Left lung (tissue), 10 donors: ENCODE results near the gene KDM8. TPM values are rescaled to one million over a fixed set of nuclear protein-coding genes. Genes with fewer than 3 reads are reported as not detected.

Experiments used
- ATAC-seq: fragments of 200-7000 bp; cut with Tn5 transposase; one replicate; pipeline ENCODE4 v1.9.1; 2020; ENCODE audit warnings: moderate library complexity
- DNase-seq, 4 donors: peaks; one replicate each; pipeline ENCODE4 v3.0.0-alpha.2; 2013 to 2020
- H3K27ac ChIP-seq, 2 donors: fragments of 200-600 bp; sonication (generic) in 1 of 2; one replicate each; pipeline versions ENCODE4 v1.5.0 to v1.8.0; 2020 to 2021
- H3K27me3 ChIP-seq, 2 donors: fragments of 200-600 bp; sonication (generic) in 1 of 2; one replicate each; pipeline versions ENCODE4 v1.5.0 to v1.8.0; 2020 to 2021
- H3K36me3 ChIP-seq, 2 donors: fragments of 200-600 bp; sonication (generic) in 1 of 2; one replicate each; pipeline versions ENCODE4 v1.5.0 to v1.8.0; 2020 to 2021
- H3K4me1 ChIP-seq, 2 donors: fragments of 200-600 bp; one replicate each; pipeline ENCODE4 v1.8.0; 2021
- H3K4me3 ChIP-seq, 2 donors: fragments of 200-600 bp; sonication (generic) in 1 of 2; one replicate each; pipeline versions ENCODE4 v1.5.0 to v1.8.0; 2020 to 2021; ENCODE audit warnings: mild to moderate bottlenecking in 1 of 2
- H3K9me3 ChIP-seq, 2 donors: fragments of 200-600 bp; sonication (generic) in 1 of 2; one replicate each; pipeline versions ENCODE4 v1.5.0 to v1.8.0; 2020 to 2021
- CTCF ChIP-seq, 2 donors: fragments of 200-600 bp; sonication (generic) in 1 of 2; IDR thresholded peaks; one replicate each; pipeline versions ENCODE4 v1.5.0 to v1.8.0; 2021; ENCODE audit warnings: antibody characterized with exemption in 2 of 2
- intact Hi-C, 2 donors: fragments of 100-400 bp; cut with DNase I; formaldehyde crosslinking; loops; one replicate each; pipeline versions ENCODE4 v1.11.2 to v1.14.2; 2022
- polyA plus RNA-seq, 6 donors: library from polyadenylated mRNA; unstranded; fragments of 120-200 nt; gene quantifications; one replicate each; pipeline ENCODE4 v1.2.1, GENCODE V29; 2013; ENCODE audit not compliant: insufficient read length in 6 of 6
- total RNA-seq, 2 donors: library from RNA; stranded (reverse); fragmentation: NEBNext Ultra II Directional; extraction: Animal tissue kit (Norgen Biotek cat#: 25700); gene quantifications; one replicate each; pipeline ENCODE4 v1.2.1, GENCODE V29; 2021
- donor health status: DM: no; HTN: yes; CAD: no.
- donor health status: DM: no; HTN: no; CAD: no.

The KDM8 gene
- total and polyA plus RNA-seq, 8 donors: 5.2 to 9.9 (median 8.8) TPM

GRCh38 chr16:27242868-27243590, 39.7 kb downstream of the KDM8 start:
- intact Hi-C loops: loop anchor here in 1 of 2 donors (10.0 kb wide), 1 partner anchor 72 kb away; the partner anchor contains the start of gene IL4R
- H3K27me3 ChIP-seq: no peaks in the 10 kb centered on the region
- DNase-seq (peak in 2 of 4 donors; percentile 49 to 77), ATAC-seq (peak; percentile 53)
- peak overlapping the region; percentile 59 to 89 for H3K27ac ChIP-seq
- H3K36me3 ChIP-seq: no peaks in the 10 kb centered on the region
- H3K4me1 ChIP-seq: peaks cover 22 to 94% of the 10 kb centered on the region in 2 donors
- TF ChIP-seq CTCF (IDR thresholded peaks at IDR 0.05): no peak
- H3K9me3 ChIP-seq: no peaks in the 10 kb centered on the region
- peak overlapping the region in 1 of 2 donors; percentile 20 for H3K4me3 ChIP-seq

GRCh38 chr16:27243725-27244362, 40.5 kb downstream of the KDM8 start:
- H3K27me3 ChIP-seq: no peaks in the 10 kb centered on the region
- TF ChIP-seq CTCF (IDR thresholded peaks at IDR 0.05): no peak
- no peak for ATAC-seq
- DNase-seq: peak in 1 of 4 donors; percentile 31
- no peak overlapping the region for H3K4me3 ChIP-seq
- no peaks in the 10 kb centered on the region for H3K36me3 ChIP-seq
- H3K4me1 ChIP-seq: peaks cover 22 to 86% of the 10 kb centered on the region in 2 donors
- peak overlapping the region; percentile 59 to 89 for H3K27ac ChIP-seq
- intact Hi-C loops: loop anchor here in 1 of 2 donors (10.0 kb wide), 1 partner anchor 71 kb away; the partner anchor contains the start of gene IL4R
- no peaks in the 10 kb centered on the region for H3K9me3 ChIP-seq

- no peaks in the 10 kb centered on the region for H3K9me3 ChIP-seq
- ATAC-seq (no peak), DNase-seq (peak in 1 of 4 donors; percentile 28)
- H3K27ac ChIP-seq: peak overlapping the region; percentile 41 to 89
- TF ChIP-seq CTCF (IDR thresholded peaks at IDR 0.05): no peak
- H3K4me3 ChIP-seq: no peak overlapping the region
- H3K27me3 ChIP-seq: no peaks in the 10 kb centered on the region
- intact Hi-C loops: loop anchor here in 1 of 2 donors (10.0 kb wide), 1 partner anchor 70 kb away; the partner anchor contains the start of gene IL4R
- peaks cover 22 to 80% of the 10 kb centered on the region in 2 donors for H3K4me1 ChIP-seq
- no peaks in the 10 kb centered on the region for H3K36me3 ChIP-seq
These were observed 41.0 kb downstream of the KDM8 start for GRCh38 chr16:27244363-27244755.

GRCh38 chr16:27245276-27246172, 42.2 kb downstream of the KDM8 start:
- no peak overlapping the region for H3K4me3 ChIP-seq
- H3K27ac ChIP-seq: peak overlapping the region; percentile 41 to 81
- no peaks in the 10 kb centered on the region for H3K27me3 ChIP-seq
- peaks cover 22 to 74% of the 10 kb centered on the region in 2 donors for H3K4me1 ChIP-seq
- DNase-seq: peak in 3 of 4 donors; percentile 72 to 95 (median 89)
- TF ChIP-seq CTCF (IDR thresholded peaks at IDR 0.05): no peak
- ATAC-seq: peak; percentile 77
- H3K9me3 ChIP-seq: no peaks in the 10 kb centered on the region
- no peaks in the 10 kb centered on the region for H3K36me3 ChIP-seq
- intact Hi-C loops: loop anchor here in 1 of 2 donors (10.0 kb wide), 1 partner anchor 69 kb away; the partner anchor contains the start of gene IL4R
